MCF 10A (cell line): ENCODE measurements around the gene SUV39H1. TPM values are rescaled to one million over a fixed set of nuclear protein-coding genes. Genes with fewer than 3 reads are reported as not detected.

Experiments used
- BruUV-seq: library from RNA; stranded (reverse); fragments of 400-500 nt; replicated peaks from 2 replicates; lab custom pipeline; 2021; lab: Mats Ljungman, UMichigan
- CTCF ChIA-PET: fragments of 300-600 bp; sonication (Branson Sonifier 250); formaldehyde crosslinking; extraction: SDS; loops from one replicate; lab custom pipeline; 2021; ENCODE audit warnings: antibody characterized with exemption, inconsistent platforms; lab: Yijun Ruan, JAX
- POLR2A ChIA-PET: fragments of 300-600, 350-650 bp; sonication (Branson Sonifier 250); formaldehyde crosslinking; extraction: SDS; loops from one replicate; lab custom pipeline; 2020; ENCODE audit warnings: antibody characterized with exemption, inconsistent platforms; lab: Yijun Ruan, JAX
- DNase-seq: peaks from one replicate; pipeline ENCODE4 v3.0.0-alpha.2; 2018; ENCODE audit not compliant: unreplicated experiment
- H3K27ac Mint-ChIP-seq: one replicate; pipeline ENCODE4 v1.8.0; 2022; ENCODE audit warnings: mild to moderate bottlenecking, low read depth, mixed read lengths; ENCODE audit not compliant: unreplicated experiment
- H3K27me3 Mint-ChIP-seq: one replicate; pipeline ENCODE4 v1.8.0; 2022; ENCODE audit warnings: mixed read lengths; ENCODE audit not compliant: insufficient read depth, unreplicated experiment
- H3K36me3 Mint-ChIP-seq: one replicate; pipeline ENCODE4 v1.8.0; 2022; ENCODE audit warnings: mild to moderate bottlenecking, moderate library complexity, mixed read lengths; ENCODE audit not compliant: insufficient read depth, unreplicated experiment
- H3K4me1 Mint-ChIP-seq: one replicate; pipeline ENCODE4 v1.8.0; 2022; ENCODE audit warnings: mixed read lengths; ENCODE audit not compliant: insufficient read depth, unreplicated experiment
- H3K4me3 Mint-ChIP-seq: one replicate; pipeline ENCODE4 v1.8.0; 2022; ENCODE audit warnings: mild to moderate bottlenecking, moderate library complexity, mixed read lengths; ENCODE audit not compliant: unreplicated experiment
- H3K9me3 Mint-ChIP-seq: one replicate; pipeline ENCODE4 v1.8.0; 2022; ENCODE audit warnings: mixed read lengths; ENCODE audit not compliant: unreplicated experiment
- CTCF ChIP-seq: fragments of 200-600 bp; IDR thresholded peaks from one replicate; pipeline ENCODE4 v1.8.0; 2022; ENCODE audit warnings: antibody characterized with exemption, mild to moderate bottlenecking; ENCODE audit not compliant: unreplicated experiment
- intact Hi-C: fragments of 100-400 bp; cut with micrococcal nuclease; formaldehyde crosslinking; loops from 2 replicates; pipeline ENCODE4 v1.14.1; 2022
- total RNA-seq: library from RNA; stranded (reverse); gene quantifications from 2 replicates; pipeline ENCODE4 v1.2.3, GENCODE V29; 2022

SUV39H1 gene
- total RNA-seq, 1 experiment from 2014 or later, result 8.7 TPM

- Mint-ChIP-seq H3K4me1 (peaks cover 11% of the 10 kb centered on the region), H3K36me3 (peaks cover 7% of the 10 kb centered on the region), H3K4me3 (no peak overlapping the region), H3K9me3 (no peaks in the 10 kb centered on the region), H3K27ac (no peak overlapping the region), H3K27me3 (no peaks in the 10 kb centered on the region)
- intact Hi-C loops, result no loop called here
- no peak for DNase-seq
- CTCF ChIA-PET, result interaction anchor here (0.5 kb wide), 1 partner anchor 790 kb away, joined by 5 read pairs; no protein-coding TSS in a partner anchor
- no TSS peak for BruUV-seq
- POLR2A ChIA-PET, result no interaction called here
- no peak for TF ChIP-seq CTCF
Measured at GRCh38 chrX:48700951-48701653, 4.6 kb downstream of the SUV39H1 start.

DNA sequence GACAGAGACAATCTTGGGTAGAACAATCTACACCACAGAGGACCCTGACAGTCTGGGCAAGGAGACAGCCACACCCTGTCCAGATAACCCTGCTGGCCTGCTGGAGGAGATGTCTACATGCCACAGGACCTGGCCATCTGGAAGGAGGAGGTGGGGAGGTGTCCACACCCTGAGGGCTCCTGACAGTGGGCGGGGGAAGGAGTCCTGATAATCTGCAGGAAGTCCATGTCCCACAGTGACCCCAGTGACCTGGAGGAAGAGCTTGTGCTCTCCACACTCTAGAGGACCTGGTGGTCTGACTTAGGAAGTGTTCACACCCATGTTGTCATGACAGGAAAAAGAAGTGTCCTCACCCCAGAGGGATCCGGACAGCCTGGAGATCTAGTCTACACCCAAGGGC lies 5.5 kb downstream of the SUV39H1 start:
- H3K27me3 Mint-ChIP-seq, result no peaks in the 10 kb centered on the region
- BruUV-seq, result no TSS peak

GRCh38 chrX:48702716-48703115 lies 6.2 kb downstream of the SUV39H1 start:
- no TSS peak for BruUV-seq
- Mint-ChIP-seq H3K27me3 (no peaks in the 10 kb centered on the region), H3K27ac (no peak overlapping the region), H3K4me3 (no peak overlapping the region), H3K4me1 (peaks cover 11% of the 10 kb centered on the region), H3K36me3 (peaks cover 7% of the 10 kb centered on the region), H3K9me3 (no peaks in the 10 kb centered on the region)
- intact Hi-C loops, result no loop called here
- ChIA-PET CTCF (no interaction called here), POLR2A (no interaction called here)
- no peak for TF ChIP-seq CTCF
- DNase-seq, result no peak

More for the DNA sequence above, 5.5 kb downstream of the SUV39H1 start:
- H3K36me3 Mint-ChIP-seq, result peaks cover 7% of the 10 kb centered on the region
- ChIA-PET CTCF (no interaction called here), POLR2A (no interaction called here)
- no peak for TF ChIP-seq CTCF
- intact Hi-C loops, result no loop called here
- no peak overlapping the region for H3K27ac Mint-ChIP-seq
- H3K4me3 Mint-ChIP-seq, result no peak overlapping the region
- peaks cover 11% of the 10 kb centered on the region for H3K4me1 Mint-ChIP-seq
- H3K9me3 Mint-ChIP-seq, result no peaks in the 10 kb centered on the region
- DNase-seq, result no peak

DNA sequence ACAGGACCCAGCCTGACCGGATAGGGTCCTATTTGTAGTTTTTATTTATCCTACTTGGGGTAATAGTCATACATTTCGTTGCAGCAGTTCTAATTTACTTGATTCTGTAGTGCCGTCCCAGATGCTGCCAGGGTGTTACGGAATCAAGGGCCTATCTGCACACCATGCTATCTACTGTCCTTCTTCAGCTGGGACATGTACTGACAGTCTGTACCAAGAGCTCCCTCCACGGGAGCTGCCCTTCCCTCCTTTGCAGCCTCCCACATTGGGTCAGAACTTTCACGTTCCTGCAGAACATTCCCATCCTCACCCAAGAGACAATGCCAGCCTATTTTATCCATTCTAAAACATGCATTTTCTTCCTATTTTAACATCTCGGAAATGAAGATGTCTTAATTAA lies 6.7 kb downstream of the SUV39H1 start:
- ChIA-PET POLR2A (no interaction called here), CTCF (interaction anchor here (0.8 kb wide), 1 partner anchor 46 kb away, joined by 5 read pairs; no protein-coding TSS in a partner anchor)
- intact Hi-C loops, result no loop called here
- H3K4me3 Mint-ChIP-seq, result no peak overlapping the region
- H3K27me3 Mint-ChIP-seq, result no peaks in the 10 kb centered on the region
- TF ChIP-seq CTCF, result no peak
- no TSS peak for BruUV-seq
- no peak overlapping the region for H3K27ac Mint-ChIP-seq
- H3K36me3 Mint-ChIP-seq, result peaks cover 7% of the 10 kb centered on the region
- peaks cover 11% of the 10 kb centered on the region for H3K4me1 Mint-ChIP-seq
- no peak for DNase-seq
- H3K9me3 Mint-ChIP-seq, result no peaks in the 10 kb centered on the region
